RPMI8226 (cell line): Measurements from ENCODE around the gene IGSF3.

ENCODE experiments used
- DNase-seq: peaks from one replicate; pipeline ENCODE4 v3.0.0-alpha.2; 2015

The IGSF3 gene

GRCh38 chr1:116667575-116668105 lies at the start of gene IGSF3:
IGSF3 (minus strand) TSS chr1:116667733; CDS start chr1:116666326, 1,407 bp downstream.
- DNase-seq = peak; percentile 22

DNA sequence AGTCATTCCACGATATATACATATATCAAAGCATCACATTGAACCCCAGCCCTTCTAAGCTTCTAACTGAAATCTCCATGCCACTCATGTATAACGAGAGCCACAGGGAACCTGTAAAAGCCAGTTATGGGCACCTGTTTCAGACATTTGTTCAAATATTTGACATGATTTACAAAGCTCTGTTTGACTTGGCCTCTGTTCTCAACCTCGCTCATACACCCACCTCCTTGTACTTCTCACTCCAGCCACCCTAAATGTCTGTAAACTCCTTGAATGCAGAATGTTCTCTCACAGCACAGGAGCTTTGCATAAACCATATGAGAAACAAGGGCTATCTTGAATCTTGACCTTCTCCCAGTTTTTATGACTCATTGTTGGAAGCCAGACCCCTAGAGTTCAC lies 49.8 kb upstream of the IGSF3 start:
- DNase-seq = no peak

DNA sequence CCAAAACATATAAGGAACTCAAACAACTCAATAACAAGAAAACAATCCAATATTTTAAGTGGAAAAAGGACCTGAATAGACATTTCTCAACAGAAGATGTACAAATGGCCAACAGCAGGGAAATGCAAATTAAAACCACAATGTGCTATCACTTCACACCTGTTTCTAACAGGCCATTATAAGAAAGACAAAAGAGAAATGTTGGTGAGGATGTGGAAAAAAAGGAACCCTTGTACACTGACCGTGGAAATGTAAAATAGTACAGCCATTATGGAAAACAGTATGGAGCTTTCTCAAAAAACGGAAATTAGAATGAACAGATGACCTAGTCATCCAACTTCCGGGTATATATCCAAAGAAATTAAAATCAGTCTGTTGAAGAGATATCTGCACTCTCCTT lies 48.9 kb upstream of the IGSF3 start:
- no peak for DNase-seq

GRCh38 chr1:116713474-116713873 lies 45.9 kb upstream of the IGSF3 start:
- DNase-seq = no peak

DNA sequence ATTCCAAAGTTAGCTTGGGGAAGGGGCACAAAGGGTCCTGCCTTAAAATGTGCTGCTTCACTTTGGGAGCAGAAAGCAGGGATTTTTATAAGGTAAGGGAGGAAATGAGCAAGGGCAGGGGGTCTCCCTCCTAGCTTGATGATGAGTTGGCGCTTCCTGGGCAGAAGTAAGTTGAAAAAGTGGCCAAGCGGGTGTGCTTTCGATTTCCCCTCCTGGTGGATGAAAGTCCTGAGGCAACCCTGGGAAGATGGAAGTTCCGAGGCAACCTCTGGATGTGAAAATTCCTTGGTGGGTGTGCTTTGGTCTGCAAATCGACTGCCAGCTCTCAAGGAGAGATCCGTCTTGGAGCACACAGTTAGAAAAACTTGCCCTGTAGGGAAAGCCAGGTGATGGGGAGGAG lies 45.0 kb upstream of the IGSF3 start:
- no peak for DNase-seq

DNA sequence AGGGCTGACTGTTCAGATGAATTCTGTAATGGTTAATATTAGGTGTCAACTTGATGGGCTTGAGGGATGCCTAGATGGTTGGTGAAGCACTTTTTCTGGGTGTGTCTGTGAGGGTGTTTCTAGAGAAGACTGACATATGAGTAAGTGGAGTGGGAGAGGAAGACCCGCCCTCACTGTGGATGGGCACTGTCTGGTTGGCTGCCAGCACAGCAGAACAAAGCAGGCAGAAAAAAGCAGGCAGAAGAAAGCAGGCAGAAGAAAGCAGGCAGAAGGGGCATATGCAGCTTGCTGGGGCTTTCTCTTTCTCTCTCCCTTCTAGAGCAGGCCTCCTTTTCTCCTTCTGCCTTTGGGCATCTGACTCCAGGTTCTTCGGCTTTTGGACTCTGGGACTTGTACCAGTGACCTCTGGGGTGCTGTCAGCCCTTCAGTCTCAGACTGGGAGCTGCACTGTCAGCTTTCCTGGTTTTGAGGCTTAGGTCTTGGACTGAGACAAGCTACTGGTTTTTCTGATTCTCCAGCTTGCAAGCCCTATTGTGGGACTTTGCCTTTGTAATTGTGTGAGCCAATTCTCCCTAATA lies 43.8 kb upstream of the IGSF3 start:
- DNase-seq = no peak

GRCh38 chr1:116710420-116711262 lies 43.1 kb upstream of the IGSF3 start:
- no peak for DNase-seq

DNA sequence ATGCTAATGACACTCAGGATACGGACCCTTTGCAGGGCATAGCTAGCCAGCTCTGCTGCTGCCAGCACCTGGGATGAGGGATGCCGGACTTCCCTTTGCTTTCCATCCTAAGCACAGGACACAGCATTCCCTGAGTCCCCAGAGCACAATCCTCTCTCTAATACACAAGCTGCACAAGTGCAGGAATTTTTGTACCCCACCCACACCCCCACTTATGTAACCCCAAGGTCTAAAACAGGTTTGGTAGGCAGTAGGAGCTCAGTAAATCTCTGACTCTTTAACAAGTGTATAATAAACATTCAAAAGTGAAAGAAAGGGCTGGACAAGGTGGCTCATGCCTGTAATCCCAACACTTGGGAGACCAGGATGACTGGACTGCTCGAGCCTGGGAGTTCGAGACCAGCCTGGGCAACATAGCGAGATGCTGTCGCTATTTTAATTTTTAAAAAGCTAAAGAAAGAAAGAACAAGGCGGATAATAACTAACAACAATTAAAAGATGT lies 42.2 kb upstream of the IGSF3 start:
- no peak for DNase-seq

DNA sequence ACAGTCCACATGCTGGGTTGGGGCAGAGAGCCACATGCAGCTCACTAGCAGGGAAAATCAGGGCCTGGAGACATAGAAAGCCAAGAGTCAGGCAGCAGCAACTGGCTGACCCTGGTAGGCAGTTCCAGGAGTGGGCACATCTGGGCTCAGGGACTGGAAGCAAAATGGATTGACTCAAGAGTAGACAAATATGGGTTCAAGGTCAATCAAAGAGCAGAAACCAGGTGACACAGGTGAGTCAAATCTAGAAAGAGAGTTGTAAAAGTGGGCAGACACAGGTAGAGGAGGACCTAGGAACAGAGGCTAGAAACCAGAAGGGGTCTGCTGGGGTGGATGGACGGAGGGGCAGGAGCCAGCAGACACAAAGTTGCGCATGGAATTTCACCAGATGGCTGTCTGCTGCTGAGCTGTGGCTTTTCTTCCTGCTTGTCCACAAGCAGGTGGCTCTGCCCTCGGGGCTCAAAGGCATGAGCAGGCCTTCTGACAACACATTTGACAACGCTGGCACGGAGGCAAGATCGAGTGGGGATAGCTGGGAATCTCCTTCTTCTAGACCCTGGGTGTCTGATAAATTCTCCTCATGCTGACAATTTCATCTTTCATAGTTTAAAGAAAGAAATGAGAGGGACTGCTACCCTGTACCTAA lies 40.8 kb upstream of the IGSF3 start:
- DNase-seq = no peak

DNA sequence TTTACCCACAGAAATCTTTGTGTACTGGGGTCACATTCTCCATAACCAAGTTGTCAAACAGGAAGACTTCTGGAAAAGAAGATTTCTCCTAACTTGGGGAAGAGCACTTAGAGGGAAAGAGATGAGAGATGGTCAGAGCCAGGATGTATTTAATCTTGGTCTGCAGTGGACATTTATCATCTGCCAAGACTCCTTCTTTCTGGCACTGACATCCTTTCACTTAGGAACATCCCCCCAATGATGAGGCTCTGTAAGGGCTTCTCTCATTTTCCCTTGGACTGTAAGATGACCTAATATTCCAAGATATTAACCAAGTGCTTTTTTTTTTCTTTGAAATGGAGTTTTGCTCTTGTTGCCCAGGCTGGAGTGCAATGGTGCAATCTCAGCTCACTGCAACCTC lies 39.3 kb upstream of the IGSF3 start:
- DNase-seq = no peak

GRCh38 chr1:116706123-116706522 lies 38.6 kb upstream of the IGSF3 start:
- DNase-seq = no peak

DNA sequence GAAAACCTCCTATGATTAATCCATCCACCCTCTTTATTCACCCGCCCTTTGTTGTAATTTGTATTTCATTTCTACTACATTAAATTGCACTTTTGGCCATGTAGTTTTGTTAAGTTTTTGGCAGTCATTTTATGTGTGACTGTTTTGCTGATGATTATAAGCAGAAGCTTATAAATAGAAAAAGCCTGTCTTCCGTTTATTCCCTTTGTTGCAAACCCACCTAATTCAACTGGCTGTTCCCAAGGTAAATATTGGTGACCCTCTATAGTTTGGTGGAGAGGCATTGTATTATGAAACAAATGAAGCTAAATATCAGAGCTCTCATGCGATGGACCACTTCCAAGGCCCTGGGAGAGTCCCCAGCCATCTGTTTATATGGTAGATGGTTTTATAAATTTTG lies 36.7 kb upstream of the IGSF3 start:
- no peak for DNase-seq

GRCh38 chr1:116699605-116700004 lies 32.1 kb upstream of the IGSF3 start:
- DNase-seq = no peak

- no peak for DNase-seq
Measured at GRCh38 chr1:116698244-116698595, 30.7 kb upstream of the IGSF3 start.

DNA sequence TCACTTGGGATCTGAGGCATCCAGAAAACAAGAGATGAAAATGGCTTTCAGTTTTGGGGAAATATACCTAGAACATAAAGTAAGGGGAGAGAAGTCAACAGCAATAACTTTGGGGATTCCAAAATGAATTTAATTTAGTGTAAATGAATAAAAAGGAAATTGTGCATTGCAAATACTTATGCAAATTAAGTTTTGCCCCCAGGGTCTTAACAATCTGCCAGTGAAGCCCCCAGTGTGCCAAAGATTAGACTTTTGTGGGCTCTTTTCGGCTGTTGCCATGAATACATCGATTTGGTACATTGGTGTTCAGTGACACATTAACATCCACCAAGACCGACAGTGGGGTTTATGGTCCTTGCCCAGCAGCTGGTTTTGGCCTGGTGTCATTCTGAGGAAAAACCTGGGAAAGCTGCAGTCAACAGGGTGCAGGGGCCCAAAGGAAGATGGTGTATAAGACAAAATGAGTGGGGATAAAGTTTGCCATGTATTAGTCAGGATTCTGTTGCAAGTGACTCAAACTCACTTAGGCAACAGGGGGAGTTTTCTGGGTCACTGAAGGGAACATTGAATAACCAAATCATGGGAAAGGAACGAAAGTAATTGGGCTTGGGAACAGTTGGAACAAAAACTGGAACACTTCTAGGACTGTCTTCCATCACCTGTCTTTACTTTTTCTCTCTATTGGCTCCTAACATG lies 30.2 kb upstream of the IGSF3 start:
- DNase-seq = no peak

DNA sequence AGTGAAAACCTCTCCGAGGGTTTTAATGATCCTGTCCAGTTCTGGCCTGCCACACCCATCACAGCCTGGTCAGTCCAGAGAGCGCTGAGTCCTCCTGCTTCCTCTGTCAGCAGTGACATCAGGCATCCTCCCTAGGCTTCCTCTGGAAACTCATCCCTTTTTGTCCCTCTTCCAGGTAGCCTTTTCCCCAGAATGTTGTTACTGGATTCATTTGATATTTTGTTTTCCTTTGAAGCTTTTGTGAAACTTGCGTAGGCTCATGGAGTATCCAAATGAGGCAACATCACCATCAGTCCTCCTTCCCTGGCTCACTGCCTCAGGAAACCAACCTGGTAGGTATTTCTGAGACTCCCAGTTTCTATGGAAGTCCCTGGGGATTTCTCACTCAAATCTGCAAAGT lies 27.0 kb upstream of the IGSF3 start:
- DNase-seq = no peak

- DNase-seq = no peak
Measured at GRCh38 chr1:116693759-116694480, 26.4 kb upstream of the IGSF3 start.

- no peak for DNase-seq
Measured at GRCh38 chr1:116692879-116693278, 25.3 kb upstream of the IGSF3 start.

GRCh38 chr1:116690849-116691406 lies 23.4 kb upstream of the IGSF3 start:
- DNase-seq = no peak

DNA sequence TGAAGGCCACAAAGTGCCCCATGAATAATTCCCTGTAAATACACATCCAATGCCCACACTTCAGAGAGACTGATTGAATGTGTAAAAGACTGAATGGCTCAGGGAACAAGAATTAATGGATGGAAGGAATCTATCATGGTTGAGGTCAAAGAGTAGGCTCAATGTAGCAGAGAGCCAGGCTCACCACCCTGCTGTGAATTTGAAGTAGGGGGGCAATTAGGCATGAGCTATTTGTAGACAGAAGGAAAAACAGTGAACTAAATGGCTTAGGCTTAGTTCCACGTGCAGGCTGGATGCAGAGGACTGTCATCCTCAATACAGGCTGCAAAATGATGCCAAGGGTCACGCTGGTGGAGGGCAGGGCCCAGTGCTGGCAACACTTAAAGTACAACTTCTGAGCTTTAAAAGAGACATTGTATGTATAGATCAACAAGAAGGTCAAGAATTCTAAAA lies 22.9 kb upstream of the IGSF3 start:
- DNase-seq = no peak

DNA sequence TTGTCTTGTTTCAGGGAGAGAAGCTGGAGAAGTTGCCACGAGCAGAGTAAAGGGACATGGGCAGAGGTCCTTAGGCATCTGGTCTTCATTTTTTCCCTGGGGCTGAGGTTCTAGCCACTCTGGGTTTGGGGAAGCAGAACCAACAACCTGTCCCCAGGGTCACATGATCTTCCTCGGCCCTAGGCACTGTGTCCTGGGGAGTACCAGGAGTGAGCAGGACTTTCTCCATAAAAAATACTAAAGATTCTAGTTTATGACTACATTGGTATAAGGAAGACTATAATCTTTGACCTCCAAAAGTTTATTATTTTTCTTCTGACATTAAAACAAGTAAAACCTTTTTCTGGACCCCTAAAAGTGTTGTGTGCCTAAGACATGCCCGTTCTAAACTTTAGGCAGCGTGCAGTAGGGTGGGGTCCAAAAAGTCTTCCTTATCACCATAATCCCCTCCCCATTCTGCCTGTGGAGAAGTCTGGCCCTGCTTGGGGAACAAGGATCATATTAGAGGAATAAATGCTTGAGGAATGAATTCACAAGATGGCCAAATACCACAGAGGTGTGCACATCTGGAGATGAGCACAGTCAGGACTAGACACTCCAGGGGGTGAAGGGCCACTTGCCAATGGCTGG lies 19.3 kb upstream of the IGSF3 start:
- no peak for DNase-seq

DNA sequence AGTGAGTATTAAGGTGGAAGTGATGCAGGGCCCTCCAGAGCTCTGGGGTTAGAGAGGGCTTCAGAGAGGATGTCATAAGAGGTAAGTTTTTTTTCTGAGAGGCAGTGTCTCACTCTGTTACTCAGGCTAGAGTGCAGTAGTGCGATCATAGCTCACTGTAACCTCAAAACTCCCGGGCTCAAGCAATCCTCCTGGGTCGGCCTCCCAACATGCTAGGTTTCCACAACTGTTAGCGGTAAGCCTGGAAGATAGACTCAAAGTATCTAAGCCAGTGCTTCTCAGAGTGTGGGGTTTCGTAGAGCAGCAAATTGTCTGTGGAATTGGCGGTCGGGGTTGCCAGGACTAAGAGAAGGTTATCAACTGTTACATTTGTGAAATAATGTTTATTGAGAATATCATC lies 18.6 kb upstream of the IGSF3 start:
- no peak for DNase-seq
